Measurements from ENCODE around the gene PADI1.

Gene PADI1, protein sequence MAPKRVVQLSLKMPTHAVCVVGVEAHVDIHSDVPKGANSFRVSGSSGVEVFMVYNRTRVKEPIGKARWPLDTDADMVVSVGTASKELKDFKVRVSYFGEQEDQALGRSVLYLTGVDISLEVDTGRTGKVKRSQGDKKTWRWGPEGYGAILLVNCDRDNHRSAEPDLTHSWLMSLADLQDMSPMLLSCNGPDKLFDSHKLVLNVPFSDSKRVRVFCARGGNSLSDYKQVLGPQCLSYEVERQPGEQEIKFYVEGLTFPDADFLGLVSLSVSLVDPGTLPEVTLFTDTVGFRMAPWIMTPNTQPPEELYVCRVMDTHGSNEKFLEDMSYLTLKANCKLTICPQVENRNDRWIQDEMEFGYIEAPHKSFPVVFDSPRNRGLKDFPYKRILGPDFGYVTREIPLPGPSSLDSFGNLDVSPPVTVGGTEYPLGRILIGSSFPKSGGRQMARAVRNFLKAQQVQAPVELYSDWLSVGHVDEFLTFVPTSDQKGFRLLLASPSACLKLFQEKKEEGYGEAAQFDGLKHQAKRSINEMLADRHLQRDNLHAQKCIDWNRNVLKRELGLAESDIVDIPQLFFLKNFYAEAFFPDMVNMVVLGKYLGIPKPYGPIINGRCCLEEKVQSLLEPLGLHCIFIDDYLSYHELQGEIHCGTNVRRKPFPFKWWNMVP

DNA sequence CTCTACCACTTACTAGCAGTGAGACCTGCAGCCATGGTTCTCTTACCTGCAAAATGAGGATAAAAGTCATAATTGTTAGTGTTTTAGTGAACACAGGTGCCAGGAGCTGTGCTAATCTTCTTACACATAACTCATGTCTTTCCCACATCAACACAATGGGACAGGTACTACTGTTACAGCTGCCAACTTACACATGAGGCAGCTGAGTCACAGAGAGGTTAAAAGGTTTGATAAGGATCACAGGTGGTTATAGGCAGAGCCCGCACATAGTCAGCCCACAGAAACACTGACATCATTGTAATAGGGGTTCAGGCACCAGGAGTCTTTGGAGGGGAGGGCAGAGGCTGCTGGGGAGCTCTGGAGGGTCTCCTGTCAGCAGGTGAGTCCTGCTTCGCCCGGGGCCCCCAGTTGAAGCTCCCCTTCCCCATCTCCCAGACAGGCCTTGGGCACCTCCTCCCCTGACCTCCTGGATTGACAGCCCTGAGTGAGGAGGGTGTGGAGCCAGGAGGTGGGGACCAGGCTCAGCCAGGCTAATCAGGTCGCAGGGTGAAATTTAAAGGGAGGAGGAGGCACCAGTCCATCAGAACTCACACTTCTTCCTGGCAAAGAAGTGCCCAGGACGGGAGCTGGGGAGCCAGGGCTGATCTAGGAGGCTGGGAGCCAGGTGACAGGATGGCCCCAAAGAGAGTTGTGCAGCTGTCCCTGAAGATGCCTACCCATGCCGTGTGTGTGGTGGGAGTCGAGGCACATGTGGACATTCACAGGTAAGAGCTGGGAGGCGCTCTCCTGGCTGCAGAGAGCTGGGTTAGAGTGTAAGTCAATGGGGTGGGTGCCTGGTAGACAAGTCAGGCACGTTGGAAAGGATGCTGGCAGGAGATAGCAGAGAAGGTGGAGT is at the start of gene PADI1:
PADI1 (plus strand) TSS at position 583 of the 895 bp plus-strand sequence; CDS start at position 673, 90 bp downstream.
- no peak for DNase-seq

DNA sequence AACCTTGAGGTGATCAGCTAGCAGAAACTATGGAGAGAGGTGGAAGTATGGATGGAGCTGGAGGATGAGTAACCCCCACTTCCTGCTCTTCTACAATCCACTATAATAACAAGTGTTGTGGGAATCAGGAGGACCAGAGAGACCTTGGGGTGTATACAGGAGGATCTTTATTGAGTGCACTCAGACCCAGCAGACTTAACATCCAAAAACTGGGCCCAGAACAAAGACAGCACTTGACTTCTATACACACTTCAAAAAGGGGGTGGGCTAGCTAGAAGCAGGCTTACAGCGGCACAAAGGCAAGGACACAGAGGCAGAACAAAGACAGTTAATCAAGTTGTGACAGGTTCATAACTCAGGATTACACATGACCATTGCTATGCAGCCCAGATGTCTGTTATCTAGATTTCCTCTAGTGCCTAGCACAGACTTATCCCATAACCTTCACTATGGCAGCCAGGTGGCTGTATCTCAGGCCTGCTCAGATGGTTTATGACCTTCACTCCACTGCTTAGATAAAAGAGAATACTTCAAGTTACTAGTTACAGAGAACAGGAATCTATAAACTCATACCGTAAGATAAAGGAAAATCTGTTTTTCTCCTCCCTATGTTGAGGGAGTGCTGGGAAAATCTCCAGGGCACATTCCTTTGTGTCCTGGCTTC is 49.5 kb upstream of the PADI1 start:
- no peak for DNase-seq

DNA sequence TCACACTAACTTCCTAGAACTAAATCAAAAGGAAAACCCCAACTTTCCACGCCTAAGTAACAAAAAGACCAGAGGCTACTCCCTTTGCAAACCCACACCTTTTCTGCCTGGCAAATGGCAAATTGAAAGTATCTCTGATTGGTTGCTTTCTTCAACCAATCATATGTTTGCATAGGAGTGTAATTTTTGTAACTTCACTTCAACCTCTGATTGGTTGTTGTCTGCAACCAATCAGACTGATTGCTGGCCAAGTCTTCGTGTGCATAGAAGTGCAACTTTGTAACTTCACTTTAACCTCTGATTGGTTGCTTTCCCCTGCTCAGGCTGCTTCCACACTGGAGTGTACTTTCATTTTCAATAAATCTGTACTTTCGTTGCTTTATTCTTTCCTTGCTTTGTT is 48.8 kb upstream of the PADI1 start:
- no peak for DNase-seq

DNA sequence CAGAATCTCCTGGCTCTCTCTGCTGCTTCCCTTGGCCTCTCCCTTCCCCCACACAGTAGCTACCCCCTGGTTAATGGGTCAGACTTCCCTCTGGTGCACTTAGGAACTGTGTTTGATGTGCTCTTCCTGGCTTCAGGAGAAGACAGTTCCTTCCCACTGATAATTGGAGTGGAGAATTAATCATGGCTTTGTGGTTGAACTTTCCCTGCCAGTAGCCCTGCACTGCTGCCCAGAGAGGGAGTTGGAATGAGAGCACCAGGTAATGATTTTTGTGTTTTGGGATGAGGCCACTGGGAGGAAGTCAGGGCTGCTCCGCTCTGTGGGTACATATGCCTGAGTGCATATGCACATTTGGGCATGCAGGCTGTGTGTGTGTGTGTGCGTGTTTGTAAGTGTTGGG is 46.0 kb upstream of the PADI1 start:
- DNase-seq: no peak

DNA sequence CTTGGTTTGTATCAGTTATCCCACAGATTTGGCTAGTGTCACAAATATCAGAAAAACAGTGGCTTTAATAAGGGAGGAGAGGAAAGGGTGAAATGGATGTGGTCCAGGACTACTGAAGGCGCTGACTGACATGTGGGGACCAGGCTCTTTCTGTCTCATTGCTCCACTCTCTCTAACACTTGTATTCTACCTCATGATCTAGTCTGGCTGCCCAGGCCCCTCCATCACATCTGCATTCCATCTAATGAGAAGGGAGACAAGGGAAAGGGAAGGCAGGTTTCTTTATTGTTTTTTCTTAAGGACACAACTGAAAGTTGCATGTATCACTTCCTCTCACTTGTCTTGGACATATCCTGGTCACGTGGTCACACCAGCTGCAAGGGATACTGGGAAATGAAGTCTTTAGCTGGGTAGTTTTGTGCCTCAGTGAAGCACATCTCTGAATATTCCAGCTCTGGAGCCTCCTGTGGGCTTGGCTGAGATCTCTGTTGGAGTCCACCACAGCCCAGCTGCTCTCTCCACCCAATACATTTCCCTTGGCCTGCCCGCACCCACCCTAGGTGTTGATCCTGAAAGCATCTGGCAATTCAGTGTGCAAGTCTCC is 43.7 kb upstream of the PADI1 start:
- DNase-seq: no peak

DNA sequence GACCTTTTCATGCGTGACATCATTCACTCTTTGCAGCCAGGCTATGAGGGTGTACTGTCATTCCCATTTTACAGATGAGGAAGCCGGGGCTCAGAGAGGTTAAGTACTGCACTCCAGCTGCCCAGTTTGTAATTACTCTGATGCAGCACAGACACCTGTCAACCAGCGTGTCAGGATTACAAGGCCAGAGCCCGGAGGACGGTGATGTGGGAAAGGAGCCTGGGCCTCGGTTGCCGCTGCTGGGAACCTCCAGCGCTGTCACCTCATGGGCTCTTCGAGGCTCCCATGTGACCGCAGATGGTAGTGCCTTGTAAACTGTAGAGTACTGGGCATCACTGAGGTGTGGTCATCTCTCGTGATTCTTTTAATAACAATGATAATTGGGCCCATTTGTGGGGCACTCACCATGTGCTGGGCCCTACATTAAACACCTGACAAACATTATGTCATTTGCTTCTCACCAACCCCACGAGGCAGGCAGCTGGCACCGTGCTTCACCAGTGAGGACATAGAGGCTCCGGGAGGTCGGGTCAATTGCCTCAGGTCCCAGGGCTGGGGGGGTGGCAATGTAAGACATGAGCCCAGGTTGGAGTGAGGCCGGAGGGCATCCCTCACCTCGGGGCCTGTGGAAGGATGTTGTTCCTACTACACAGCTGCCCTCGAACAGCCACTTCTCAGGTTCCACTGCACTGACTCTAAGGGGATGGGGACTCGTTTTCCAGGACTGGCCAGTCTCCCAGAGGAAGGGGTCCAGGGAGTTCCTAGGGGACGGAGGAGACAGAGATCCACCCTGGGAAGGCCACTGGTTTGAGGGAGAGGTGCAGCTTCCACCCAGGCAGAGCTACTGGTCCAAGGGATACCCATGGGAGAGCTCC is 42.8 kb upstream of the PADI1 start:
- no peak for DNase-seq

DNA sequence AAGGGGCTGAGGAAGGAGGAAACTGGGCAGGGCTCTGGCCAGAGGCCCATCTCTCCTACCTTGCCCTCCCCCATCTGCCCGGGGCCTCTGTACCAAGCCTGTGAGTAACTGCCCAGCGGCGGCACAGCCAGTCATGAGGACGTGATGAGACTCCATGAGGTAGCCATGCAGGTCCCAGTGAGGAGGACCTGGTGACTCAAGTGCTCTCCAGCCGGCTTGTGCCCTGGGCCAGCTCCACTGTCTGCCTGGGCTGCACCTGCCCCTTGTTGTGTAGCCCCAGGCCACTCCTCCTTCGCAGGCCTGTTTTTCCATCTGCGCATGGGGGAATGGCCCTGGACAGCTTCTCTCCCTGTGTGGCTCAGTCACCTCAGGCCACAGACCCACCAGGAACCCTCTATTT is 42.0 kb upstream of the PADI1 start:
- no peak for DNase-seq

DNA sequence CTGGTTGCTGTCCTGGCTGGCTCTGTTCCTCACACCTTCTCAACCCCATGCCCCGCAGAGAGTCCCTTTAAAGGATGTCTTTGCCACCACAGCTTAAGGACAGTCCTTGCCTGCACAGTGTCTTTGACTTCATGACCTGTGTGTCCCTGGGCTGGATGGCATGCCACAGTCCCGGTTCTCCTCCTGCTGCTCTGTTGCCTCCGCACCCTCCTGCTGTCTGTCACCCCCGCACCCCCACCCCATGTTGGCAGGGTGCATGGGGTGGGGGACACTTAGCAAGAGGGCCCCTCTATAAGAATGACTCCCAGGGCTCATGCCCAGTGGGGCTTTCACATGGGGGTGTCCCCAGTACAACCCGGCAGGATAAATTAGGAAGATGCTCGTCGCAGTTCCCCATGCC is 41.6 kb upstream of the PADI1 start:
- DNase-seq: no peak

DNA sequence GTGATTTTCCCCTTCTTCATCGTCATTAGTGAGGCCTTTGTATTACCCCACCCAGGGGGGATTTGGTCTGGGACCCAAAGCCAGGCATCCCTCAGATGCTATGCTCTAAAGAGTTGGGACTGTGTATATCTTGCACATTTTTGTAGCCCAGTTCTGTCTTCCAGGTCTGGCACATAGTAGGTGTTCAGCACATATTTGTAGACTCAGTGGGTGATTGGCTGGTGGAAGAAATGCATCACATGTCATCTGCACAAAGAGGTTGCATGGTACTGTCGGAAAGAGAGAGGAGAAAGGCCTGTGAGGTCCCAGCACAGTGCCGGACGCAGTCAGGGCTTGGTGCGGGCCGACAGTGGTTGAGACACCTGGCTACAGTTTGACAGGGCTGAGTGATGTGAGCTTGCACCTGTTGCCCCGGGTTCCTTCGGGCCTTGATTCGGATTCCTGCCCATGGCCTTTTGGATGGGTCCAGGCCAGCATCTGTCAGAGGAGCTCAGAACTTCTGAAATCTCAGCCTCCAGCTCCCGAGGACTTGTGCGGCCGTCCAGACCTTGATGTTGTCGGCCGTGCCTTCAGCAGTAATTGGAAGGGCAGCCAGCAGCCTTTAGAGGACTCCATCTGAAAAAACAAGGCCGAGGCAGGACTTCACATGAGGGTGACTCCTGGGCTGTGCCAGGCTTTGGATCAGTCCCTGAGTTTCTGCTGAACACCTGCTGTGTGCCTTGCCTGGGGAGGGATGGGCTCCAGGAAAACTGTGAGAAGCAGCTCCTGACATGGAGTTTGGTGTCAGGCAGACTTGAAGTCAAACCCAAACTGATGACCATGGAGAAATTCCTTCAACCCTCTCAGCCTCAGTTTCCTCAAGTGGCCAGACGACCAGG is 40.9 kb upstream of the PADI1 start:
- DNase-seq: no peak

DNA sequence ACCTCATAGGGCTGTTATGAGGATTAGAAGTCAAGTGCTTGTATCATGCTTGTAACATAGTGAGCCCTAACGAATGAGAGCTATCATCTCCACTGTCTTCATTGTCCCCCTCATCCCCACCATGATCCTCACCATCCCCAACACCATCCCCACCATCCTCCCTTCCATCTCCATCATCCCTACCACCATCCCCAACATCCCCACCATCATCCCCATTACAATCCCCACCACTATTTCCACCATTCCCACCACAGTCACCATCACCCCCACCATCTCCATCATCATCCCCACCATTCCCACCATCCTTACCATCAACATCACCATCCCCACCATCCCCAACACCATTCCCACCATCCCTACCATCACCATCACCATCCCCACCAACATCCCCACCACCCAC is 39.1 kb upstream of the PADI1 start:
- no peak for DNase-seq

DNA sequence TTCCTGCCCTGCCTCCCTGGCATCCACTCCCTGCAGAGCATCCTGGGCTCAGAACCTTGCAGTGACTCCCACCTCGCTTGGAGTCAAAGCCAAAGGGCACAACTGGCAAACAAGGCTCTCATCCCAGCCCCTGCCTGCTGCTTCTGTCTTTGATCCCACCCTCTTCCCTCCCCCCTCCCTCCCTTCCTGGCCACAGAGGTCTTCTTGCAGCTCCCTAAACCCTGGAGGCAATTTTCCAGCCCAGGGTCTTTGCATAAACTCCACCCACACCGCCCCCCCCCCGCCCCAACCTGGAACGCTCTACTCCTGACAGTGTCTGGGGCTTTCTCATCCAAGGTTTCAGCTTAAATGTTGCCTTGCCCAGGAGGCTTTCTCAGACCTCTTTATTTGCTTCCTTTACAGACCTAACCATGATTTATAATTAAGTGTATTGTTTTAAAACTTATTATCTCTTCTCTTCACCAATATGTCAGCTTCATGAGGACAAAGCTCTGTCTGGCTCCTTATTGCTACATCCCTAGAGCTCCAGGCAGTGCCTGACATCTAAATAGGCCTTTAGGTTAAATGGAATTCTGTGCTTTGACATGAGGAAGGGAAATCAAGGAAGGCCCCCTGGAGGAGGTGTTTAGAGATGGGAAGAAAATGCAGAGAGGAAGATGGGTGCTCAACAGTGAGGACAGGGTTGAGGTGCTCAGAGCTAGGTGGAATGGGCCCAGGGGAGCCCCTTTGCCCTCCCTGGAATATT is 37.7 kb upstream of the PADI1 start:
- DNase-seq: no peak

DNA sequence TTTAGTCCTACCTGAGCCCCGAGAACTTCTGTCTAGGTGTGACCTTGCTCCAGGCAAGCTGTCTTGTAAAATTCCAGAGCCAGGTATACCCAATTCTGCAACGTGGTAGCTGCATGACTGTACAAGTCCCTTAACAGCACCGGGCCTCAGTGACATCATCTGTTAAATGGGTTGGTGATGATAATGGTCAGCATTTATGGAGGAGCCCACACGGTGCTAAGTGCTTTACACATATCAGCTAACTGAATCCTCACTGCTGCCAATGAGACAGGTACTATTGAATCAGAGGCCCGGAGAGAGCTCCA is 37.2 kb upstream of the PADI1 start:
- DNase-seq: no peak

DNA sequence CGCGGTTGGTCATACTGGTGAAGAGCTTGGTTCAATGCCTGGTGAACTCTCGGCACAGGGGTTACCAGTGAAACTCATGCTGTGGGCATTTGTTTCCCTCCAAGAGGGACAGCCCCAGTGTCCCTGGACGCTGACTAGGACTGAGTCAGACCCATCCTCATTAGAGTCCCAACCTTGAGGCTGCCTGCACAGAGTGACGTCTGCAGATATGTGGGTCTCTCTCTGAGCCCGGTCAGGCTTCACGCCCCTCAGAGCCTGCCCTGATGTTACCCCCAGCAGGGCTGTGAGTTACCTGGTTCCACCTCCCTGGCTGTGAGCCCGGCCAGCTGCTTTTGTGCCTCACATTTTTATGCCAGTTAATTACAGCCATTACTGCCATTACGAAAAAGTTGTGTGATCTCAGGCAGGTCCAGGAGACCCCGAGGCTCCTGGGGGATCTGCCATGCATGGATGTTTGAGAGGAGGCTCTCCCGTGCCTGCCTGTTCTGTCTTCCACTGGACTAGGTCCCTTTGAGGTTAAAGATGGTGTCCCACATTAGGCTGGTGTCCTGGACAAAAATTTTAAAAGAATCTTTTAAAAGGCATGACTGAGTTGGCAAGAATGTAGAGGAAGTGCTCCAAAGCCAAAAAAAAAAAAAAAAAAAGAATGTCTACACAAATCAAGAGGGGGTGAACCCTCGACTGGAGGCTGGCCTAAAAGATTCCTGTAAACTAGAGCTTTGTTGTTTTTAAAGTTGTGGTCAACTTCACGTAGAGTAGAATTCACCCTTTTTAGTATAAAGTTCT is 36.6 kb upstream of the PADI1 start:
- DNase-seq: no peak

DNA sequence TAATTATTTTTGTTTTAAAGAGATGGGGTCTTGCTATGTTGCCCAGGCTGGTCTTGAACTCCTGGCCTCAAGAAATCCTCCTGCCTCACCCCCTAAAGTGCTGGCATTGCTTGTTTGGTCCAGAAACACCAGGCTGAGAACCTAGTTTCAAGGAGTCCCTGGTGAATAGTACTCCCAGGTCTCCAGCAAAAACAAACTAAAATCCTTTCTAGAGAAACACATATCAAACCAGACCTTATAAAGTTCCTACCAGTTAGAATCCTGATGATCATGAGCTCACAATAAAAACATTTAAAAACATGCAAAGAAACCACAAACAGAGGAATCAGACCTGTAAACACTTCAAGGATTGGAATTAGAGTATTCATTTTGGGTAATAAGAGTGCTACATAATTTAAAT is 34.4 kb upstream of the PADI1 start:
- DNase-seq: no peak

DNA sequence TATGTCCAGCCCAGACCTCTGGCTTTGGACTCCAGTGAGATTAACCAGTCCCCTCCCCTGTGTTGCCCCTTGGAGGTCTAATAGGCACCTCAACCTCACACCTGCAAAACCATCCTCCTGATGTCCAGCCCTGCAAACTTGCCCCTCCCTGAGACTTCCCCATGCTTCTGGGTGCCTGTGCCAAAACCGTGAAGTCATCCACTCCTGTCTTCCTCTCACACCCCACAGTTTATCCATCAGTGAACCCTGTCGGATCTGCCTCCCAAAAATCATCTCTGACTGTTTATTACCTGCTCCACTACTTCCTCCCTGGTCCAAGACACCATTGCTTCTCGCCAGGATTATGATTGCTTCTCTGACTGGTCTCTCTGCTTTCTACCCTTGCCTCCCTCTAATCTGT is 31.7 kb upstream of the PADI1 start:
- no peak for DNase-seq

DNA sequence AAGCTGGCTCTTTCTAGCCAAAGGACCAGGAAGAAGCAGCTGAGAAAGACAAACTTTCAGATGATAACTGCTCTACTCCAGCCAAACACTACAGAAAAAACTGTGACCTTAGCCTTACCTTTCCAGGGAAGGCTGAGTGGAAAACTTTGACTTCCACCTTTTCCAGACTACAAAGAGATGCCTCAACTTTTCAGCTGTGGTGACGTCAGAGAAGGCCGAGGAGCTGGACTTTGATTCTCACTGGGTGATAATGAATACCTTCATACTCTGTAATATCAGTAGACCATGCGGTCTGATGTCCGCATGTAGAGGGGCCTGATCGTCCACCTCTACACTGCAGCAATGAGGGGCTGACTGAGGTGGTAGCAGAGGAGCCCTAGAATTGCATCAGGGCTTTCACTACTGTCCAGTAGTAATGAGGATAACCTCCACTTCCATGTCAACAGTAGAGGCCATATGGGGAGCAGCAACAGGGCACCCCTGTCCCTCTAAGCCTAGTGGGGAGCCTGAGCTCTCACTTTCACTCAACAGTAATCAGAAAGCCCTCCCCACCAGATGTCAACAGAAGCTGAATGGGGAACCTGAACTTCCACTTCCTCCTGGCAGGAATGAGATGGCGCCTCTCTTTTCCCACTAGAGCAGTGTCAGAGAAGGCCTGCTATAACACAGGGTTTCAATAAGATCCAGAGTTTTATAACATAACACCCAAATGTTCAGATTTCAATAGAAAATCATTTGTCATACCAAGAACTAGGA is 28.4 kb upstream of the PADI1 start:
- DNase-seq: no peak

DNA sequence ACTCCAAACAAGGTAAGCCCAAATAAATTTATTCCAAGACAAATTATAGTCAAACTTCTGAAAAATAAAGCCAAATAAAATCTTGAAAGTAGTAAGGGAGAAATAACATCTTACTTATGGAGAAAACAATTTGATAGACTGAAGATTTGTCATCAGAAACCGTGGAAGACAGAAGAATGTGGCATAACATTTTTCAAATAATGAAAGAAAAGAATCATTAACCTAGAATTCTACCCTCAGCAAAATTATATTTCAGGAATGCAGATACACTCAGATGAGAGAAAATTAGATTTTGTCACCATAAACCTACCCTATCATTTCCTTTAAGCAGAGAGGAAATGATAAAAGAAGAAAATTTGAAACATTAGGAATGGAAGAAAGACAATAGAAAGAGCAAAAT is 27.3 kb upstream of the PADI1 start:
- no peak for DNase-seq

DNA sequence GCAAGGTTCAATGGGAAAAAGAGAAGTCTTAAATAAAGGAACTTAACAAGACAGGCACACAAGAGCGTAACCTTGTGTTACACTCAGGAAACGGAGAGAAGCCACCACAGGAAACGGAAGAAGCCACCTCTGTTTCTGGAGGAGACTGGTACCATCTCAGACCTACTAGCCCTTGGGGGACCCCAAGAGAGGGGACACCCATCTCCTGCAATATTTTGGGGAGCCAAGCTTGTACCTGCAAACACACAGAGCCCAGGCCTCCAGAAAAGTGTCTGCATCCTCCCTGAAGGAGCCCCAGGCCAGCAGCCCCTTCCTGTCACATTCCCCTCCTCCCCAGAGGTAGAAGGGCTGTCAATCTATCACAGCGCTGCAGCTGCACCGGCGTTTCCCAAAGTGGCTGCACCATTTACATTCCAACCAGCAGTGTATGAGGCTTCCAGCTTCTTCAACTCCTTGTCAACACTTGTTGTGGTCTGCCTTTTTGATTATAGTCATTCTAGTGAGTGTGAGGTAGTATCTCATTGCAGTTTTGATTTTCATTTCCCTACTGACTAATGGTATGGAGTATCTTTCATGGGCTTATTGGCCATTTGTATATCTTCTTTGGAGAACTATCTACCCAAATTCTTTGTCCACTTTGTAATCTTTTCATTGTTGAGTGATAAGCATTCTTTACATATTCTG is 23.0 kb upstream of the PADI1 start:
- no peak for DNase-seq

Measured in activated T-cell treated with anti-CD3 and anti-CD28 coated beads, Interleukin-2, amount 50 U/mL, for 1 hour (primary cell).